ENCODE results near the gene CD93.

The CD93 gene, protein sequence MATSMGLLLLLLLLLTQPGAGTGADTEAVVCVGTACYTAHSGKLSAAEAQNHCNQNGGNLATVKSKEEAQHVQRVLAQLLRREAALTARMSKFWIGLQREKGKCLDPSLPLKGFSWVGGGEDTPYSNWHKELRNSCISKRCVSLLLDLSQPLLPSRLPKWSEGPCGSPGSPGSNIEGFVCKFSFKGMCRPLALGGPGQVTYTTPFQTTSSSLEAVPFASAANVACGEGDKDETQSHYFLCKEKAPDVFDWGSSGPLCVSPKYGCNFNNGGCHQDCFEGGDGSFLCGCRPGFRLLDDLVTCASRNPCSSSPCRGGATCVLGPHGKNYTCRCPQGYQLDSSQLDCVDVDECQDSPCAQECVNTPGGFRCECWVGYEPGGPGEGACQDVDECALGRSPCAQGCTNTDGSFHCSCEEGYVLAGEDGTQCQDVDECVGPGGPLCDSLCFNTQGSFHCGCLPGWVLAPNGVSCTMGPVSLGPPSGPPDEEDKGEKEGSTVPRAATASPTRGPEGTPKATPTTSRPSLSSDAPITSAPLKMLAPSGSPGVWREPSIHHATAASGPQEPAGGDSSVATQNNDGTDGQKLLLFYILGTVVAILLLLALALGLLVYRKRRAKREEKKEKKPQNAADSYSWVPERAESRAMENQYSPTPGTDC

DNA sequence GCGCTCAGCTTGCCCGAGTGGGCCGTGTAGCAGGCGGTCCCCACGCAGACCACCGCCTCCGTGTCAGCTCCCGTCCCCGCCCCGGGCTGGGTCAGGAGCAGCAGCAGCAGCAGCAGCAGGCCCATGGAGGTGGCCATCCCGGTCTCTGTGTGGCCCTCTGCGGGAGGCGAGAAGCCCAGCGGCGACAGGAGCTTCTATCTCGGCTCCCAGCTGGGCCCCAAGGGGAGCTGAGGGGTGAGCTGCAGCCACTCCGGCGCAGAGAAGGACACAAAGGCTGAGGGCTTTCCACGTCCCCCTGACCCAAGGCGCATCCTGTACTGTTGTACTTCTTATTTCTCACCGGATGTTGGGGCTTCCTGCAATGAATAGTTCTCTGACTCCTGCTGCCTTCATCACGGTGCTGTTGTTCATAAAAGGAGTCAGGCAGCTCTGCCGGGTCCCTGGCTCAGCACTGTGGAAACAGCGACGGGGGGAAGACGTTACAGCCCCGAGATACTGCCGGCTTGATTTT is at the start of gene CD93:
Gene CD93, minus strand, starts transcription at position 269 of the 511 bp plus-strand sequence. Its CDS starts 132 bp downstream, at position 137.
- in situ Hi-C loops (cut with MboI; ENCODE audit: low sequenced_read_pairs) = no loop called here

DNA sequence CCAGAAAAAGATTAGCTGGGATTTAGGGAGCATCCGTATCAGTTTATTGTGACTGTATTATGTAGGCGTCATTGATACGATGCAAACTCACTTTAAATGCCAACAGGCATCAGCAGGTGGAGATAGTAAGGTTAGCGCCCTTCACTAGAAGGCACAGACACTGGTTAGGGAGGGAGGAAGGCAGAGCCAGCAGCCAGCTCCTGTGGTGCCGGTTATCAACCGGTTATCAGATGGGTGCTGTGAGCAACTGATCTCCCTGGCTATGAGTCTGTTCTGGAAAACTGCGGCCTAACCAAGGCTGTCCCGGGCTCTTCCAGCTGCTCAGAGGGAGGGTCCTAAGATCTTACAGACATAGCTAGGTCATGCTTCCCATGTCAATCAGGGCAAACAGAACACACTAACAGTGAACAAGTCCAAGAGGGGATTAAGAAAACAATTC is 47.5 kb upstream of the CD93 start:
- in situ Hi-C loops (cut with MboI; ENCODE audit: low sequenced_read_pairs) = no loop called here

DNA sequence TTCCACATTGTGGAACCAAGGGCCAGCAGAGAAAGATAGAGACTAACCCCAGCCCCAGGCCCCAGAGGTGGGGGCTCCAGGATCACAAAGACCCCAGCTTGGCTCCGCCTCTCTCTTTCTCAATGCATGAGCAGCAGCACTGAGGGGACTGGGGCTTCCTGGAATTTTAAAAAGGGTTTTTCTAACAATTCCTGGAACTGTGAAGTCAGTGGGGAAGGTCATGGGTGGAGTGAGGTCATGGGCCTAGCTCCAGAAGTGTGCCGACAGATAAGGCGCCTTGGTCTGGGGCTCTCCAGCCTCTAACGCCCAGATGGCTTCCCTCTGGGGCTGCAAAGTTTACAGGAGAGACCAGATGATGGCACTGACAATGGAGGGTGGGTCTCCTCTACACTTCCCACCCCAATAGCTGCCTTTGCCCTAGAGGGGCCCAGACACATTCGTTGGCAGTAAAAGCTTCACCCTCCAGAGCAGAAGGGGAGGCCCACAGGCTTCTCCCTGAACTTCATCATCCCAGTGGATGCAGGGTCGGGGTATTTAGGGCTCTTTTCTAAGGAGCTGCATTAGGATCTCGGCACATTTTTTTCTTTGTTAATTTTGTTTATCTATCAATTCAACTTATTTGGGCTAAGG is 46.9 kb upstream of the CD93 start:
- in situ Hi-C loops (cut with MboI; ENCODE audit: low sequenced_read_pairs) = no loop called here

DNA sequence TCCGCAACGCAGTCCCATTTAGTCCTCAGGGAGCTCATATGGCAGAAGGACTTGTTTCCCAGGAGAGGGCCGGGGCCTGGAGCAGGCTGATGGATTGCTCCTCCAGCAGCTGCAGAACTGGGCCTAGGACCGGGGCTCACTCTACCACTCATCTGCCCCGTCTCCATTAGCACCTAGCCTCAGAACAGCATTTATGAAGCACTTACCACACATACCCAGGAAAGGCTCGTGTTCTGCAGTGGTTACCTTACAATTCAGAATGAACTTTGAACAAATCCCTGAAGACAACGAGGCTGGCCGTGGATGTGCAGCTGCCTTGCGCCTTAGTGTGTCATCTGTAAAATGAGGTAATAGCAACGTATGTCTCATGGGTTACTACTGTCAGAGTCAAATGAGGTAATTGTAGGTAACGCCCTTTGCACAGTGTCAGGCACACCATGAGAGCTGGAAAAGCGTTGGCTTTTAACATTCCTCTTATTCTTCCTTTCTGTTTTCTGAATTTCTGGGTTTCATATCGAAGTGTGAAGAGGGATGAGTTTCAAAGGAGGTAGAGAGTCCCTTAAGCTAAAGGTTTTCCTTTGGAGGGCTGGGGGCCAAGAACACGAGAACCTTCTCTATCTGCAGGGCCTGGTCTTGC is 46.3 kb upstream of the CD93 start:
- in situ Hi-C loops (cut with MboI; ENCODE audit: low sequenced_read_pairs) = no loop called here

DNA sequence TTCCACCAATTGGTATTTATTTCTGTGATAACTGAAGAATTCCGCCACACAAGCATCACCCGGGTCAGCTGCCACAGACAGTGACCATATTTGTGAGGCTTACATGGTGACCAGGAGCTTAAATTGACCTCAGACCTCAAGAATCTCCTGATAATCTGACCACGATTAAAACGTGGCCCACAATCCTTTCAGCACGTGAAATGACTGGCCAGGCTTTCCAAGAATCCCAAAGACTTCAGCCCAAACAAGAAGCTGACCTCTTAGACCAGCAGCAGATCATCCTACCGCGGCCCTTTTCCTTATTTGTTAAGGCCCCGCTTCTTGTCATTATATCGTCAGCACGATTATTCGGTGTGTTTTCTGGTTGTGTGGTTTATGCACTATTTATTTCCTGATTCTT is 45.6 kb upstream of the CD93 start:
- in situ Hi-C loops (cut with MboI; ENCODE audit: low sequenced_read_pairs) = no loop called here

DNA sequence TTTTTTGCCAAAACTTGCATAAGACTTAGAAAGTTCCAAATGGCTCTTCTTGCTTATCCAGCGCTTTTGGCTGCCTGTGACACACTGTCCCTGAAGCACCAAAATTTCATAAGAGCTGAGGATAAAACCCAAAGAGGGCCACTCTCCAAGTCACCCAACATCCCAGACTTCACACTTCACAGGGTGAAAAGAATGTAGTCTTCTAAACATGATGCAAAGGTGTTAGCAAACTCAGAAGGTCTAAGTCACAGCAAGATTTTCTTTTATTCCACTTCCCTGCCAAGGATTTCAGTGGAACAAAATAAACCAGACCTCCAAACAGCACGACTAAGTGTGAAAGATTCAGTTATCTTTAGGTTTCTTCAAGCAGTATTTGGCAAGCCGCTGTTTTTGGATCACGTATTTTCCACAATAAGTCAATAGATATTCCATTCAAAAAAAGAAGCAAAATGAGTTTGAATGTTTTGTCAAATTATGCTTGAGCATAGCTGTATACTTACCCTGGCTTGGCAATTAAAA is 44.6 kb upstream of the CD93 start:
- in situ Hi-C loops (cut with MboI; ENCODE audit: low sequenced_read_pairs) = no loop called here

DNA sequence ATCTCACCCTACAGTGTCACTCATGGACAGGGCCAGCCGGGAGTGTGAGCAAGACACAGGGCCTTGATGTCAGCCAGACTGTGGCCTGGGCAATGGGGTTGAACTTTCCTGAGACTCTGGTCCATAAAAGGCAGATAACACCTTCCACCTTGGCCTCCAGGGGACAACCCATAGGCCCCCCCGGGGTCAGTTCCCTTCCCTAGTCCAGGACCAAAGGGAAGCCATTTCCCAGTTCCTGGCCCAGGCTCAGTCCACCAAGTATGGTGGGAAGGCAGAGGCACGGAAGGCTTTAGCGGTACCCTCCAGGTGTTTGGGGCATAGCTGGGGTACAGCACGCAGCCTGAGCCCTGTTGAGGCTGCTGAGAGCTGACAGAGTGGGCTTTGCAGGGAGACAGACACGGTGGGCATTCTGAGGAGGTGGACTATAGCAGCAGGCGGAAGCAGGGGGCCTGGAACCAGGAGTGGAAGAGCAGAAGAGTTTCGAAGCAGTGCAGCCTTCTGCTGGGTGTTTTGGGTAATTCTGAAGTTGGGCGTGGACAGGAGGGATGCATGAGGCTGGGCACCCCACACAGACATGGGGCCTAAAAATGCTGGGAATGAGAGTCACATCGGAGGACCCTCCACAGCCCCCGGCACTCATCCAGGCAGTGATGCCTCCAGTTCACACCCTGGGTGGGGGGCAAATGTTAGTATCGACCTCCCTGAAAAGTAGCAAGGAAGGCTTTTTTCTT is 43.9 kb upstream of the CD93 start:
- in situ Hi-C loops (cut with MboI; ENCODE audit: low sequenced_read_pairs) = no loop called here

DNA sequence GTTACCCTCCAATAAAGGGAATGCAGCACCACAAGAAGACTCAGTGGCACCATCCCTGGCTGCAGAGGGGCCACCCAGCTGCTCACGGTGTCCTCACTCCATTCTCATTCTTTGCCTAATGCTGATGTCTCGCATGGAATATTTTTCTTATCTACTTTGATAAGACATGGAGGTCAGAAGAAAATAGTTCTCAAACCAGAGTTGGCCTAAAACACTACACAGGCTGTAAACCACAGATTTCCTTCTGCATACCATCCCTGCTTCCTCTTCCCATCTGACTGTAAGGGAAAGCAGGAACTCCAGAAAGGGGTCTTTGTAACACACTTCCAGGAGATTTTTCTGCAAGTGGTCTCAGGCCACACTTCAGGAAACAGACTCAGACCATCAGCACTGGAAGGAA is 43.1 kb upstream of the CD93 start:
- in situ Hi-C loops (cut with MboI; ENCODE audit: low sequenced_read_pairs) = no loop called here

DNA sequence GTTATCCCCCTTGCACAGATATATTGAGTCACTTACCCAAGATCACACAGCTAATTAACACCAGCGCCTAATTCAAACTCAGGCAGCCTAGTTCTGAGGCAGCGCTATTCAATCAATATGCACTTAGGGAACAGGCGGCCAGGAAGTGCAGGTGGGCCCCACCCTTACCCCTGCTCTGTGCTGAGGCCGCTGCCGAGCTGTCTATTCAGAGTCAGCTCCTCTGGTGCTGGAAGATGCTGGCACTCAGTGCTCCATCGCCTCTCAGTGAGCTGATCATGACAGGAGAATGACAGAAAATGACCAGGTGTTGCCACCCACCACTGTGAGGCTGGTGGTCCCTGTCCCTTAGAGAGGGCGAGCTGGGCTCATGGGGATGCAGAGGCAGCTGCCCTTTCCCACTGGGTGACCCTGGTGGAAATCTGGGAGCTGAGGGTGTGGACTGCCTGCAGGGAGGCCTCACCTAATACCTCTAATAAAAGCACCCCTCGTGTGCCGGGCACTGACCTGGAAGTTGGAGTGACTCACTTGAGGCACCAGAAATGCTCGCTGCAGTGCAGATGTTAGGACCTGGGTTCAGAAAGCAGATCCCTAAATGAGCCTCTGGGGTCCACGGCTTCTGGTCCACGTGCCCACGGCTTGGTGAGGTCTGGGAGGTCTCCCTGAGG is 42.5 kb upstream of the CD93 start:
- in situ Hi-C loops (cut with MboI; ENCODE audit: low sequenced_read_pairs) = no loop called here

DNA sequence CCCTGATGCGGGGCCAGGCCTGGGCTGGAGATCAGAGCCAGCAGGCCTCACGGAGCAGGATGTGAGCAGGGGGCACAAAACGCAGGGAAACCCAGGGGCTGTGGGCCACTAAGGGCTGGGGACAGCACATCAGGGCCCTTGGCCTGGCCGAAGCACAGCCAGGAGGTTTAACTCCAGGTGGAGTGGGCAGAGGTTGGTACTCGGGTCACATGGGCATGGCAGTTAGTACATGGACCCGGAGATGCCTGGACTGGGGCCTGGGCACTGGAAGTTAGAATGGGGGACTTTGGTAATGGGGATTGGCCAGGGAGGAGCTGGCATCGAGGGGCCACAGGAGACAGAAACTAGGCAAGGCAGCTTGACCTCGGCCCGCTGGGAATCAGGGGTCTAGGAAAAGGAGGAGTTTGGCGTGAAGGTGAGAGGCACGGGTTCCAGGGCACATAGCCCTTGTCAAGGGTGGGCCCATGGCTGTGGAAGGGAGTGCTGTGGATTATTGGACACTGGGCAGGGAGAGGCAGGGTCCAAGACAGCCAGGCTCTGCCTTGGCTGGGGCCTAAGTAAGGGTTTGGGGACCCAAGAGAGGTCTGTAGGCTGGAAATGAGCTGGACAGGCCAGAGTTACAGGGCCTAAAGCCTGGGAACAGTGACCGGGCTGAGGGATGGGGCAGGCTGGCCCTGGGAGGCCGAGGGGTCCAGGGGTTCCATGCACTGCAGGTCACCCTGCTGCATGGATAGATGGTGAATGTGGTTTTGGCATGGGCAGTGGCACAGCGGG is 41.6 kb upstream of the CD93 start:
- in situ Hi-C loops (cut with MboI; ENCODE audit: low sequenced_read_pairs) = no loop called here

DNA sequence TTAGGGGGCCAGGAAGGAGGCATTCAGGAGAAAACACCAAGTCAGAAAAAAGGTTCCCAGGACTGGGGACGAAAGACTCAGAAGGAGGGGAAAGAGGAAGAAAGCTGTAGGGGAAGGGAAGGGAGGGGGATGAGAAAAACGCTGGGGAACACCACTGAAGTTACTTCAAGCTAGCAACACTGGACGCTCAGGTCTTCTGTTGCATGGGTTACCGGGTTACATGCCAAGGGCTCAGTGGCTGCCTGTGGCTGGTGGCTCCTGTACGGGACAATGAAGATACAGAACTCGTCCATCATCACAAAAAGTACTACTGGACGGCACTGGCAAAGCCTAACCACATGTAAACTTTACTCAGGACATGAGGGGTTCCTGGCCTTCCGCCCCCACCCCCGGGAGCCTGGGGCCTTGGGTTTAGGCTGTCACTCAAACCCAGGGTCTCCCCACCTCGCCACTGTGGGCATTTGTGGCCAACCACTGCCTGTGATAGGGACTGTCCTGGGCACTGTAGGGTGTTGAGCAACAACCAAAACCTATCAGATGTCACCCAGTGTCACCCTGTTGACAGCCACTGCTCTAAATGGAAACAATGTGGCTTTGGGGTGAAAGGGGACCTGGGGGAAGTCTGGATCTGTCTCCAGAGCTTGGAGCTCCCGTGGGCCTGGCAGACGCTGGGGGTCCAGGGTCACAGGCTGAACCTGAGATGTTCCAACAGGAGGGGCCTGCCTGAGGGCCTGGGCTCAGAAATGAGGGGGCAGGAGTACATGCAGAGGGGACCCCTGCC is 40.3 kb upstream of the CD93 start:
- in situ Hi-C loops (cut with MboI; ENCODE audit: low sequenced_read_pairs) = no loop called here

DNA sequence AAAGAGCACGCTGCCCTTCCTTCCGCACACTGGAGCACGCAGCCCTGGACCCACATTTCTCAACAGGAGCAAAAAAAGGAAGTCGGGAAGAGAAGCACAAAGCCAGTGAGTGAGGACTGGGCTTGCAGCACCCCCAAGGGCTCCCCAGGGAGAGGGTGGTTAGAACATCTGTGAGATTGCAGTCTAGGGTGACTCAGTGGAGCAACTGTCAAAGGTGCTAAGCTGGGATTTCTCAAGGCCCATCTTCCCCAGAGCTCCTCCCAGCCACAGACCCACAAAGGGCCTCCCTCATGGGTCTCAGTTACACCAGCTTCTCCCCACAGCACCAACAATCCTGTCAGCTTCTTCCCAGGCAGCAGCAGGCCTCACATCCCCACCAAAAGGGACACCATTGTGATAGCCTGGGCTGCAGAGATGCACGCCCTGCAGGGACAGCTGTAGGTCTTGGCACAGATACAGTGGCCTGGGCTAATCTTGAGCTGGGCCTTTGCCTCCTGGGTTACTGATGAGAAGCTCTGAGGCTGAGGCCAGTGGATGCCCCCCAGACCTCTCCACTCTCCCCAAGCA is 39.6 kb upstream of the CD93 start:
- in situ Hi-C loops (cut with MboI; ENCODE audit: low sequenced_read_pairs) = no loop called here

DNA sequence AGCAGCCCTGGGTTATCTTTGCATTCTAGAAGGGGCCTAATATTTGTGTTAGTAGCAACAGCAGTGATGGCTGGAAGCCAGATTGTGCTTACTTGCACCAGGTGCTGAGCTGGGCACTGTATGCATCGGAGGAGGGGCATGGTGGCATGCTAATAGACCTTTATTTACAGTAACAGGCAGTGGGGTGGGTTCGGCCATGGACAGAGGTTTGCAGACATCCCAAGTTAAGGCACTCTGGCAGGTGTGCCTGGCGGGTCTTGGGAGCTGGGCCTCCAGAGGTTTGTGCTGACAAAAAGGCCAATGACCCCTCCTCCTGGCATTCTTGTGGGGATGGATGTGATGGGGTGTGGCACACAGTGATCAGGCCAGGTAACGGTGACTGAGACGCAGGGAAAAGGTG is 39.0 kb upstream of the CD93 start:
- in situ Hi-C loops (cut with MboI; ENCODE audit: low sequenced_read_pairs) = no loop called here

DNA sequence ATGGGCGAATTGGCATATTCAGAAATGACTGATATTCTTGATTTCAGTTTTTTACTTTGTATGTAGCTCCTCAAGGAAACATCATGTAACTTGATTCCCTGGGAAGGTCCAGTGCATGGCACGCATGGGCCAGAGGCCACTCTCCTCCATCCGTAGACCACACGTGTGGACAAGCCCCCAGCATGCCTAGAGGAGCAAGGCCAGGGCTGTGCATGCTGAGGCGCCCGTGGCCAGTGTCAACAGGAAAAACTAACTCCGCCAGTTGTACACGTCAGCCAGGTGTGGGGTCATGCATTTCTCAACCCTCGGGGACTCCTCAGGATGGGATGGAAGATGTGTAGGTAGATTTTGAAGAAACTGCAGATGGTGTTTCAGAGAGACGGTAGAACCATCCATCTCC is 37.8 kb upstream of the CD93 start:
- in situ Hi-C loops (cut with MboI; ENCODE audit: low sequenced_read_pairs) = no loop called here

DNA sequence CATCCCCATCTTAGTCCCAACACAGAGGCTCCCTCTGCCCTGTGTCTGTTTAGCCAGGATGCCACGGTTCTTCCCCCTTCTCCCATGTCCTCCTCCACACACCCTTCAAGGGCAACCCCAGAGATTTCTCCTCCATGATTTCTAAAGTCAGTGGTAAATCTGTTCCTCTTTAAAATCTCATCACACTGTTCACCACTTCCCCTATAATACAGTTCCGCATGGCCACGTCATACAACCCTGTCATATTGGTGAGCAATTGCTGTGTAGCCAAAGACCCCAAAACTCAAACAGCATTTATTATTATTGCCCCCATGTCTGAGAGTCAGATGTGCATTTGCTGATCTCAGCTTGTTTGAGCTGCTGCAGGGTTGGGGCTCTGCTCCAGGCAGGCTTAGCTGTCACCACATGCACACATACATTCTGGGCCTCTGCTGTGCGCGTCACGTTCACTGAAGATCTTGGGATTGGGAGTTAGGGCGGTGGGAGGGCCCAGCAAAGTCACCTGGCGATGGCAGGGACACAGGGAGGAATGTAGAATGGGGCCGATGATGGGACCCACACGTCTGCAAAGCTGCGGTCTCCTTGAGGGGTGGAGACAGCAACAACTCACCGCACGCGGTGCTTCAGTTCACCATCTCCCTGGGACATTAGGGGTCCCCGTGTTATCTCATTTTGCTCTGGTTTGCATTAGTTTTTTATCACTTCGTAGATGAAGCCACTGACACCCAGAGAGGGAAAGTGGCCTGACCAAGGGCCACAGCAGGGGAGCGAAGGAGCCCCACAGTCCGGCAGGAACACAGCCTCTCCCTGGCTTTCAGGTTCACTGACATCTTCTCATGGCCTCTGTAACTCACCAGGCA is 36.9 kb upstream of the CD93 start:
- in situ Hi-C loops (cut with MboI; ENCODE audit: low sequenced_read_pairs) = no loop called here

DNA sequence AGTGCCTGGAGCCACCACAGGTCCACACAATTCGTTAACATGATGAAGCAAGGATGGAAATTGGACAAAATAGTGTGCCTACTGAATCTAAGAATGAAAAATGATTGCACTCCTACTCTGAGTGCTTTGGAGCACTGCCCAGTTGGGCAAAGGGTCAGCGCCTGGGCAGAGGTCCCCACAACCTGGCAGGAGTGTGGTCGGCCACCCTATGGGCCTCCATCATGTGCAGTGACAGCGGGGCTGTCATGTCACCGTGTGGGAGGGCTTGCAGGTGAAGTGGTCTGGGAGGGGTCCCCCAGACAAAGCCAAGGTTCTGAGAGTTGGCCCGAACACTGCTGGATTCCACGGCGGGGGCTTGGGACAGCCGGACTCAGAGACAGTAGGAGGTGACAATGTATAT is 36.2 kb upstream of the CD93 start:
- in situ Hi-C loops (cut with MboI; ENCODE audit: low sequenced_read_pairs) = no loop called here

DNA sequence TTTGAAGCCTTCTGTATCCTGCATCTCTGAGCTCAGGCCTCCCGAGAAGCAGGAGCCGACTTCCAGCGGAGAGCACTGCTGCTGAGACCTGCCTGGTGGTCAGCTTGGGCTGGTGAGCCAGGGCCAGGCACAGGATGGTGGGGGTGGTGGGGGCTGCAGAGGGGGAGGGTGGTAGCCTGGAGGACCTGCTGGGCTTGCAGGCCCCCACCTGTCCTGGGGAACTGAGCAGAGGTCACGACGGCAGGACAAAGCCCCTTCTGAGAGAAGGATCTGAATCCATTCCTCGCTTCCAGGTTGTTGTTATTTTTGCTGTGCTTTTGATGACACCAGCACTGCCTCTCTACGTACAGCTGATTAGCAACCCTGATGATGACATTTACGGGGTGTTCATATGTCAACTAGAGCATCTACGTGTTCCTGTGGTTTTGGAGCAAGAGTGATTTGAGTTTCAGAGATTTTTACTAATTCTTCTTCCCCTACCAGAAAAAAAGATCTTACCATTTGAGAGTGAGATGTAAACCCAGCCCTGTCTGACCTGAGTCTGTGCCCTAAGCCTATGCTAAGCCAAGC is 35.7 kb upstream of the CD93 start:
- in situ Hi-C loops (cut with MboI; ENCODE audit: low sequenced_read_pairs) = no loop called here
